ENCODE results near the gene OSM. TPM values are rescaled to one million over a fixed set of nuclear protein-coding genes. Genes with fewer than 3 reads are reported as not detected.
"Not testable (repeated sequence)": the region's sequence is repeated elsewhere in the genome, so short reads cannot be mapped to it uniquely, and the experiment has no call there.

Gene OSM
- total and polyA plus RNA-seq, 3 experiments from 2014 or later: 16.4 to 20.7 (median 18.9) TPM

DNA sequence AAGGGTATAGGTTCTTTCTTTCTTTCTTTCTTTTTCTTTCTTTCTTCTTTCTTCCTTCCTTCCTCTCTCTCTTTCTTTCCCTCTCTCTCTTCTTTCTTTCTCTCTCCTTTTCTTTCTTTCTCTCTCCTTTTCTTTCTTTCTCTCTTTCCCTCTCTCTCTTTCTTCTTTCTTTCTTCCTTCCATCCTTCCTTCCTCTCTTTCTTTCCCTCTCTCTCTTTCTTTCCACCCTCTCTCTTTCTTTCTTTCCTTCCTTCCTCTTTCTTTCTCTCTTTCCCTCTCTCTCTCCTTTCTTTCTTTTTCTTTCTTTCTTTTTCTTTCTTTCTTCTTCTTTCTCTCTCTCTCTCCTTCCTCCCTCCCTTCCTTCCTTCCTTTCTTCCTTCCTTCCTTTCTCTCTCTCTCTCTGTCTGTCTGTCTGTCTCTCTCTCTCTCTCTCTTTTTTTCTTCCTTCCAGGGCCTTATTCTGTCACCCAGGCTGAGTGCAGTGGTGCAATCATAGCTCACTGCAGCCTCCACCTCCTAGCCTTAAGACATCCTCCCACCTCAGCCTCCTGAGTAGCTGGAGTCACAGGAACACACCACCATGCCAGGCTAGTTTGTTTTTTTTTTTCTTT is 46.9 kb downstream of the OSM start:
- no peaks in the 10 kb centered on the region for H3K27me3 Mint-ChIP-seq
- no peaks in the 10 kb centered on the region for H3K27me3 ChIP-seq (ENCODE audit: insufficient read depth, low read length, poor library complexity, severe bottlenecking)
- peak overlapping the region in 6 of 7 donors; percentile 12 to 83 (median 77) for H3K4me3 Mint-ChIP-seq
- H3K4me1 Mint-ChIP-seq: peaks cover 47 to 57% (median 54%) of the 10 kb centered on the region in 3 donors
- no peaks in the 10 kb centered on the region for H3K9me3 ChIP-seq (ENCODE audit: low read length)
- H3K4me3 ChIP-seq (ENCODE audit: low read length): no peak overlapping the region
- peaks cover 38% of the 10 kb centered on the region for H3K4me1 ChIP-seq (ENCODE audit: insufficient read depth, low read length)
- H3K9me3 Mint-ChIP-seq: no peaks in the 10 kb centered on the region
- ChIA-PET POLR2A (no interaction called here), CTCF (no interaction called here)
- no peak overlapping the region for H3K27ac ChIP-seq (ENCODE audit: low read depth, low read length)
- peak overlapping the region in 7 of 8 donors; percentile 81 to 98 (median 93) for H3K27ac Mint-ChIP-seq
- H3K36me3 ChIP-seq (ENCODE audit: insufficient read depth, low read length): no peaks in the 10 kb centered on the region
- no peaks in the 10 kb centered on the region for H3K36me3 Mint-ChIP-seq
- no peak for DNase-seq

DNA sequence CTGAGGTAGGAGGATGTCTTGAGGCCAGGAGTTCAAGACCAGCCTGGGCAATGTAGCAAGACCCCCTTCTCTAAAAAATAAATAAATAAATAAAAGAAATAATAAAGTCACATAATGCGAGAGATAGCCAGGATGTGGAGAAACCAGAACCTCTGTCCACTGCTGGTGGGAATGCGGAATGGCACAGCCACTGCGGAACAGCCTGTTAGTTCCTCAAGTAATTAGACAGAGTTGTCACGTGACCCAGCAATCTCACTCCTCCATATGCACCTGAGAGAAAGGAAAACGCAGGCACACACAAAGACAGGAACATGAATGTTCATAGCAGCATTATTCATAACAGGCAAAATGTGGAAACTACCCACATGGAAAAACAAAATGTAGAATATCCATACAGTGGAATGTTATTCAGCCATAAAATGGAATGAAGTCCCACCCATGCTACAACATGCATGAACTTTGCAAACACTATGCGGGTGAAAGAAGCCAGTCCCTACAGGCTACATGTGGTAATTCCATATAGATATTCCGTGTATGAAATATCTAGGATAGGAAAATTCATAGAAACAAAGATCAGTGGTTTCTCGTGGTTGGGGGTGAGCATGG is 47.5 kb downstream of the OSM start:
- Histone ChIP-seq H3K36me3 (ENCODE audit: insufficient read depth, low read length) (no peaks in the 10 kb centered on the region), H3K27me3 (ENCODE audit: insufficient read depth, low read length, poor library complexity, severe bottlenecking) (no peaks in the 10 kb centered on the region), H3K4me3 (ENCODE audit: low read length) (no peak overlapping the region), H3K4me1 (ENCODE audit: insufficient read depth, low read length) (peaks cover 35% of the 10 kb centered on the region), H3K9me3 (ENCODE audit: low read length) (no peaks in the 10 kb centered on the region), H3K27ac (ENCODE audit: low read depth, low read length) (no peak overlapping the region)
- no peak for DNase-seq
- H3K4me3 Mint-ChIP-seq: peak overlapping the region in 3 of 7 donors; percentile 10 to 43 (median 32)
- no peaks in the 10 kb centered on the region for H3K36me3 Mint-ChIP-seq
- no peaks in the 10 kb centered on the region for H3K27me3 Mint-ChIP-seq
- CTCF ChIA-PET: no interaction called here
- H3K27ac Mint-ChIP-seq: peak overlapping the region in 2 of 8 donors; percentile 51 to 85
- H3K4me1 Mint-ChIP-seq: peaks cover 45 to 57% (median 50%) of the 10 kb centered on the region in 3 donors
- POLR2A ChIA-PET: no interaction called here
- H3K9me3 Mint-ChIP-seq: no peaks in the 10 kb centered on the region

DNA sequence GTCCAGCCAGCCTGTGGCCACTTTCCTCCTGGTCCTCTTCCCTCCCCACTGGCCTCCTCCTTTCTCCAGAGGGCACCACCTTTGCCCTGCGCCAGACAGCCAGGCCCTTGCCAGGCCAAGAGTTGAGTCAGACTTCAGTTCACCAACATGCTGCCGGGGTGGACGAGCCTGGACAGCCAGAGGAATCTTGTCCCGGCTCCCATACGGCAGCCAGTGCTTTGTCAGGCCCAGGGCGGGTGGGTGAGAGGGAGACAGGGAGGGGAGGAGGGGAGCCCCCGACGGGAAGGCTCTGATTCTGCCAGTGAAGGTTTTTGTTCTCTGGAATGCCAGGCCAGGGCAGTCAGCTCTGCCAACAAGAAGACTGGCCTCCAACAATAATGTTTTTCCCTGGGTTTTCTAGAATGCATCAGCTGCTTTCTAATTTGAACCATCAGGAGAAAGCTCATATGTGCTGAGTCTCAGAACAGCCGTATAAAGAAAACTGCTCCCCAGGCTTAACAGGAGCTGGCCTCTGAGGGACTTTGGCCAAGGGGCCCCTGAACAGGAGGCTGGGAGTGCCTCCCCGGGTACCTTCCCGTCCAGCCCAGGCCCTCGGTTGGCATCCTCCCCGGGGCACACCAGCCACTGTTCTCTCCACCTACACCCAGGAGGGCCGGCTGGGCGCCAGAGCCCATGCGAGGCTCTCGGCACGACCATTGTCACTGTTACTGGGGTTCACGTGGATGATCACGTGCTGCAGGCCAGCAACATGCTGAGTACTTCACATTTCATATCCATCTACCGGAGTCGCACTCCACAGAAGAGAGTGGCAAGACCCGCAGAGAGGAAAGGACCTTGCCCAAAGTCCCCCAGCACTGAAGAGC is 48.7 kb downstream of the OSM start:
- H3K4me3 Mint-ChIP-seq: no peak overlapping the region
- Histone ChIP-seq H3K27ac (ENCODE audit: low read depth, low read length) (no peak overlapping the region), H3K36me3 (ENCODE audit: insufficient read depth, low read length) (no peaks in the 10 kb centered on the region), H3K4me1 (ENCODE audit: insufficient read depth, low read length) (peaks cover 35% of the 10 kb centered on the region), H3K9me3 (ENCODE audit: low read length) (no peaks in the 10 kb centered on the region), H3K4me3 (ENCODE audit: low read length) (no peak overlapping the region), H3K27me3 (ENCODE audit: insufficient read depth, low read length, poor library complexity, severe bottlenecking) (no peaks in the 10 kb centered on the region)
- CTCF ChIA-PET: interaction anchor here (0.6 kb wide), 1 partner anchor 353 kb away, joined by 3 read pairs; no protein-coding TSS in a partner anchor
- POLR2A ChIA-PET: no interaction called here
- DNase-seq: no peak
- H3K27me3 Mint-ChIP-seq: no peaks in the 10 kb centered on the region
- no peaks in the 10 kb centered on the region for H3K36me3 Mint-ChIP-seq
- H3K4me1 Mint-ChIP-seq: peaks cover 39 to 48% (median 40%) of the 10 kb centered on the region in 3 donors
- H3K27ac Mint-ChIP-seq: no peak overlapping the region
- no peaks in the 10 kb centered on the region for H3K9me3 Mint-ChIP-seq

DNA sequence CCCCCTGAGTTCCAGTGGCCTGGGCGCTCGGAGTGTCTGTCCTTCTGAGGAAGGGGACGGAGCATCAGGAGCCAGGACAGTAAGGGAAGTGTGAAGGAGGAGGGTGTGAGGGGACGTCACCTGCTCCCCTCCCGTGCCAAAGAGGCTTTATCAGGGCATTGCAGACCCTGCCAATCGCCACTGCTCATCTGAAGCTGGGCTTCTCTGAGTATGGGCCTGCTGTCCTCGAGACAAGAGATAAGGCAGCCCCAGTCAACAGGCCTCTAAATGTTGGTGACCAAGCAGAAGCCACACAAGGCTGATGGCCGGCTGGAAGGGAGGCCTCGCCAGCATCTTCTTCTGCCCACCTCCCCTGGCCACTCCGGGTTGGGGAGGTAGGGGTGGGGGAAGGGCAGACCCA is 49.9 kb downstream of the OSM start:
- no peaks in the 10 kb centered on the region for H3K36me3 Mint-ChIP-seq
- peaks cover 28 to 41% (median 32%) of the 10 kb centered on the region in 3 donors for H3K4me1 Mint-ChIP-seq
- peaks cover 27% of the 10 kb centered on the region for H3K4me1 ChIP-seq (ENCODE audit: insufficient read depth, low read length)

DNA sequence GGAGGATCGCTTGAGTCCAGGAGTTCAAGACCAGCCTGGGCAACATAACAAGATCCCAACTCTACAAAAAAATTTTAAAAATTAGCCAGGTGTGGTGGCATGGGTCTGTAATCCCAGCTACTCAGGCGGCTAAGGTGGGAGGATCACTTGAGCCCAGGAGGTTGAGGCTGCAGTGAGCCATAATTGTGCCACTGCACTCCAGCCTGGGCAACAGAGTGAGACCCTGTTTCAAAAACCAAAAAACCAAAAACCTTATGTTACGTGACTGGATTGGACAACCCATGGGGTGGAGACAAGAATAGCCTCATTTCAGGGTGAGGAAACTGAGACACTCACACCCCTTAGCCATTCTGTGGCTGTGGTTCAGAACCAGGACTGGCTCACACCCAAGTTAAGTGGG is 50.4 kb downstream of the OSM start:
- H3K27me3 Mint-ChIP-seq; POLR2A ChIA-PET; H3K27me3 ChIP-seq (ENCODE audit: insufficient read depth, low read length, poor library complexity, severe bottlenecking); H3K36me3 ChIP-seq (ENCODE audit: insufficient read depth, low read length); DNase-seq; H3K9me3 ChIP-seq (ENCODE audit: low read length); H3K36me3 Mint-ChIP-seq; H3K27ac ChIP-seq (ENCODE audit: low read depth, low read length); CTCF ChIA-PET; H3K4me3 Mint-ChIP-seq; H3K9me3 Mint-ChIP-seq; H3K4me3 ChIP-seq (ENCODE audit: low read length): not testable (repeated sequence)
- Mint-ChIP-seq H3K27ac (peak overlapping the region in 1 of 8 donors; percentile 75), H3K4me1 (peaks cover 23 to 36% (median 28%) of the 10 kb centered on the region in 3 donors)
- H3K4me1 ChIP-seq (ENCODE audit: insufficient read depth, low read length): peaks cover 23% of the 10 kb centered on the region

More for the DNA sequence above, 49.9 kb downstream of the OSM start:
- DNase-seq: no peak
- Histone ChIP-seq H3K4me3 (ENCODE audit: low read length) (no peak overlapping the region), H3K27me3 (ENCODE audit: insufficient read depth, low read length, poor library complexity, severe bottlenecking) (no peaks in the 10 kb centered on the region), H3K36me3 (ENCODE audit: insufficient read depth, low read length) (no peaks in the 10 kb centered on the region), H3K27ac (ENCODE audit: low read depth, low read length) (no peak overlapping the region), H3K9me3 (ENCODE audit: low read length) (no peaks in the 10 kb centered on the region)
- Mint-ChIP-seq H3K27ac (peak overlapping the region in 1 of 8 donors; percentile 75), H3K27me3 (no peaks in the 10 kb centered on the region), H3K4me3 (no peak overlapping the region), H3K9me3 (no peaks in the 10 kb centered on the region)
- POLR2A ChIA-PET: no interaction called here
- CTCF ChIA-PET: no interaction called here

DNA sequence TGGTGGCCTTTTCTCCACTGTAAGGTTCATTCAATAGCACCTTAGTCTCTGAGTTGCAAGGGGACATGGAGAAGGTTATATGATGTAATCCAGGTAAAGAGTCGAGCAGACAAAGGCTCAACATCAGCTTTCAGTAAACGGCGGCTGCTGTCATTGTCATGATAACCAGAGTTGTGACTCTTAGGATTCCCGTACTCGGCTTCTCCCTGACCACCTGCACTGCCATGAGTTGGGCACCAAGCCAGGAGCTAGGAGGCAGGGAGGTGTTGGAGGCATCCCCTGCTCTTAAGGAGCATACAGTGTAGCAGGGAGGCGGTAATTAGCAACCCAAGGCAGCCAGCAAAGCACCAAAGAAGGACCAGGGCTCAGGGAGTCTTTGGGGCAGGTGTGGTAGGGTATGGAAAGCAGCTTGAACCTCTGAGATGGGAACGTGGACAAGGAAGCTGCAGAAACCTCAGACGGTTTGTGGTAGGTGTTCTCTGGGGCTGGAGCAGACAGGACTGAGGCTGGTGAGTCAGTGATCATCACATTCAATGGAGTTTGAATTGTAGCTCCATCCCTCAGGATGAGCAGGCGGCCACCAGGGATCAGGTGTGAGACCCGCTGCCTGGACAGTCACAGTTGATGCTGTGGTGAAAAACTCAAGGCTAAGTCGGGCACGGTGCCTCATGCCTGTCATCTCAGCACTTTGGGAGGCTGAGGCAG is 51.8 kb downstream of the OSM start:
- H3K27ac ChIP-seq (ENCODE audit: low read depth, low read length): no peak overlapping the region
- CTCF ChIA-PET: interaction anchor here (1.1 kb wide), 1 partner anchor 10 kb away, joined by 3 read pairs; no protein-coding TSS in a partner anchor
- Mint-ChIP-seq H3K9me3 (no peaks in the 10 kb centered on the region), H3K4me3 (peak overlapping the region in 1 of 7 donors; percentile 1), H3K4me1 (peaks cover 9 to 22% (median 14%) of the 10 kb centered on the region in 3 donors), H3K36me3 (no peaks in the 10 kb centered on the region), H3K27me3 (no peaks in the 10 kb centered on the region), H3K27ac (peak overlapping the region in 2 of 8 donors; percentile 3 to 51)
- no peaks in the 10 kb centered on the region for H3K27me3 ChIP-seq (ENCODE audit: insufficient read depth, low read length, poor library complexity, severe bottlenecking)
- no peaks in the 10 kb centered on the region for H3K36me3 ChIP-seq (ENCODE audit: insufficient read depth, low read length)
- H3K4me1 ChIP-seq (ENCODE audit: insufficient read depth, low read length): peaks cover 8% of the 10 kb centered on the region
- H3K4me3 ChIP-seq (ENCODE audit: low read length): no peak overlapping the region
- POLR2A ChIA-PET: no interaction called here
- DNase-seq: no peak
- no peaks in the 10 kb centered on the region for H3K9me3 ChIP-seq (ENCODE audit: low read length)

DNA sequence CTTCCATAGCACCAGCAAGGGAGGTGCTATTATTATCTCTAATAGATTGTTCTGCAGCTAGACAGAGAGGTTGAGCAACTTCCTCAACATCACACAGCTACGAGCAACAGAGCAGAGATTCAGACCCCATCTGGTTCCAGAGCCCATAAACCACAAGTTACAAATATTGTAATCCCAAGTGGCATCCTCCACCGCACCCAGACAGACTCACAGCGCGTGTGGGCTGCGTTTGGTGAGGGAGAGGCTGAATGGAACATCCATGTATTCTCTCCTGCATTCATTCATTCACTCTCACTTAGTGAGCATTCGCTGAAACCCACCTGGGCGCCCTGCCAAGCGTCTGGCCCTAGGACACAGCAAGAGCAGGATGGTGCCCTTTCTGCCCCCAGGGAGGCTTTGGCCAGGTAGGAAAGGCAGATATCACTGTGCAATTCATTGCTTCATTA is 53.6 kb downstream of the OSM start:
- H3K4me3 ChIP-seq (ENCODE audit: low read length): no peak overlapping the region
- no peaks in the 10 kb centered on the region for H3K27me3 Mint-ChIP-seq
- no peaks in the 10 kb centered on the region for H3K36me3 ChIP-seq (ENCODE audit: insufficient read depth, low read length)
- H3K27me3 ChIP-seq (ENCODE audit: insufficient read depth, low read length, poor library complexity, severe bottlenecking): no peaks in the 10 kb centered on the region
- H3K4me1 ChIP-seq (ENCODE audit: insufficient read depth, low read length): no peaks in the 10 kb centered on the region
- no peaks in the 10 kb centered on the region for H3K9me3 ChIP-seq (ENCODE audit: low read length)
- no peak overlapping the region for H3K4me3 Mint-ChIP-seq
- peak overlapping the region in 4 of 8 donors; percentile 6 to 53 (median 40) for H3K27ac Mint-ChIP-seq
- ChIA-PET CTCF (no interaction called here), POLR2A (no interaction called here)
- no peak for DNase-seq
- H3K27ac ChIP-seq (ENCODE audit: low read depth, low read length): no peak overlapping the region
- H3K9me3 Mint-ChIP-seq: no peaks in the 10 kb centered on the region
- no peaks in the 10 kb centered on the region for H3K36me3 Mint-ChIP-seq
- peaks cover 0 to 13% (median 10%) of the 10 kb centered on the region in 3 donors for H3K4me1 Mint-ChIP-seq

All from CD8-positive, alpha-beta memory T cell (primary cell).